CD14-positive monocyte (primary cell): ENCODE data around the gene FHOD3. TPM values are rescaled to one million over a fixed set of nuclear protein-coding genes. Genes with fewer than 3 reads are reported as not detected.

Experiments used
- DNase-seq, 3 donors: peaks; one replicate each; pipeline ENCODE4 v3.0.0-alpha.2; 2011 to 2022
- H2AFZ ChIP-seq: 2 replicates; pipeline ENCODE4 v1.6.0; 2012; ENCODE audit warnings: mild to moderate bottlenecking, low read depth, low read length, inconsistent platforms; ENCODE audit not compliant: insufficient read depth, poor library complexity, severe bottlenecking
- H3K27ac ChIP-seq, 2 donors: 1 replicate in 1 of 2; 2 replicates in 1 of 2; pipeline ENCODE4 v1.5.1; 2012 to 2013; ENCODE audit warnings: low read length in 2 of 2, control low read depth in 1 of 2, inconsistent platforms in 1 of 2, low read depth in 1 of 2, mild to moderate bottlenecking in 1 of 2
- H3K27me3 ChIP-seq, 2 donors: one replicate each; pipeline versions ENCODE4 v1.6.0 to v1.6.1; 2011 to 2013; ENCODE audit warnings: low read length in 2 of 2; ENCODE audit not compliant: control insufficient read depth in 2 of 2, insufficient read depth in 2 of 2
- H3K36me3 ChIP-seq, 2 donors: replicated peaks in 1 of 2; 1 replicate in 1 of 2; 2 replicates in 1 of 2; pipeline versions ENCODE4 v1.5.1 to v1.6.1; 2012 to 2013; ENCODE audit warnings: low read length in 2 of 2, control low read depth in 1 of 2, inconsistent platforms in 1 of 2, mild to moderate bottlenecking in 1 of 2; ENCODE audit not compliant: insufficient read depth in 2 of 2, control insufficient read depth in 1 of 2
- H3K4me1 ChIP-seq, 2 donors: 1 replicate in 1 of 2; 2 replicates in 1 of 2; pipeline versions ENCODE4 v1.5.1 to v1.6.1; 2012 to 2013; ENCODE audit warnings: low read length in 2 of 2, control low read depth in 1 of 2, inconsistent platforms in 1 of 2, mild to moderate bottlenecking in 1 of 2, moderate library complexity in 1 of 2; ENCODE audit not compliant: insufficient read depth in 2 of 2, control insufficient read depth in 1 of 2
- H3K4me2 ChIP-seq: replicated peaks from 2 replicates; pipeline ENCODE3; 2012; ENCODE audit warnings: low read length, moderate library complexity, mild to moderate bottlenecking; ENCODE audit not compliant: poor library complexity, severe bottlenecking; ENCODE audit errors: extremely low read depth
- H3K4me3 ChIP-seq, 3 experiments: fragments of 200-600 bp in 1 of 3; sonication (generic) in 1 of 3; replicated peaks in 1 of 3; 1 replicate in 2 of 3; 2 replicates in 1 of 3; pipeline ENCODE4 v1.5.1; 2011 to 2013; ENCODE audit warnings: low read length in 3 of 3, mild to moderate bottlenecking in 3 of 3, control low read depth in 2 of 3, low read depth in 2 of 3, inconsistent platforms in 1 of 3, moderate library complexity in 1 of 3
- H3K79me2 ChIP-seq: 2 replicates; pipeline ENCODE4 v1.6.0; 2012; ENCODE audit warnings: mild to moderate bottlenecking, control low read depth, inconsistent platforms, low read length, moderate library complexity; ENCODE audit not compliant: insufficient read depth
- H3K9ac ChIP-seq: 2 replicates; pipeline ENCODE4 v1.6.0; 2017; ENCODE audit warnings: low read length, mild to moderate bottlenecking; ENCODE audit not compliant: insufficient read depth, poor library complexity, severe bottlenecking
- H3K9me3 ChIP-seq, 2 donors: replicated peaks in 1 of 2; 1 replicate in 1 of 2; 2 replicates in 1 of 2; pipeline versions ENCODE4 v1.5.1 to v1.6.1; 2012 to 2013; ENCODE audit warnings: low read length in 2 of 2, control low read depth in 1 of 2; ENCODE audit not compliant: control insufficient read depth in 1 of 2, insufficient read depth in 1 of 2
- H4K20me1 ChIP-seq: 2 replicates; pipeline ENCODE4 v1.6.0; 2012; ENCODE audit warnings: mild to moderate bottlenecking, low read length, control low read depth, moderate library complexity; ENCODE audit not compliant: insufficient read depth
- H3K27ac Mint-ChIP-seq, 7 donors: one replicate each; pipeline ENCODE4 v1.8.0; 2020; ENCODE audit warnings: mild to moderate bottlenecking in 7 of 7, mixed read lengths in 7 of 7, moderate library complexity in 6 of 7, inconsistent platforms in 2 of 7
- H3K27me3 Mint-ChIP-seq, 3 donors: one replicate each; pipeline ENCODE4 v1.8.0; 2021 to 2022; ENCODE audit warnings: low read depth in 3 of 3, mild to moderate bottlenecking in 3 of 3, mixed read lengths in 3 of 3, moderate library complexity in 3 of 3, inconsistent platforms in 1 of 3
- H3K36me3 Mint-ChIP-seq, 2 donors: one replicate each; pipeline ENCODE4 v1.8.0; 2020; ENCODE audit warnings: mixed read lengths in 2 of 2, inconsistent platforms in 1 of 2, mild to moderate bottlenecking in 1 of 2
- H3K4me1 Mint-ChIP-seq: one replicate; pipeline ENCODE4 v1.8.0; 2020; ENCODE audit warnings: mild to moderate bottlenecking, mixed read lengths
- H3K4me3 Mint-ChIP-seq, 2 donors: one replicate each; pipeline ENCODE4 v1.8.0; 2020; ENCODE audit warnings: mild to moderate bottlenecking in 2 of 2, mixed read lengths in 2 of 2, moderate library complexity in 1 of 2
- H3K9me3 Mint-ChIP-seq, 7 donors: one replicate each; pipeline ENCODE4 v1.8.0; 2020 to 2022; ENCODE audit warnings: mixed read lengths in 7 of 7, mild to moderate bottlenecking in 6 of 7, moderate library complexity in 6 of 7, inconsistent platforms in 2 of 7
- CTCF ChIP-seq: fragments of 200-600 bp; IDR thresholded peaks from one replicate; pipeline ENCODE4 v1.8.0; 2022; ENCODE audit warnings: antibody characterized with exemption, mild to moderate bottlenecking
- whole genome bisulfite sequencing: methylation state at CpG from one replicate; pipeline ENCODE4 v1.1.5; 2013; ENCODE audit warnings: missing lambda C conversion rate; ENCODE audit not compliant: insufficient coverage; 5-methylcytosine and 5-hydroxymethylcytosine counted together
- intact Hi-C, 2 donors: fragments of 100-400 bp; cut with micrococcal nuclease; formaldehyde crosslinking; loops; one replicate each; pipeline versions ENCODE4 v1.15.0 to v1.15.1; 2023
- polyA plus RNA-seq, 3 donors: library from polyadenylated mRNA; depleted of rRNA in 1 of 3; unstranded in 2 of 3; stranded (reverse) in 1 of 3; fragments of 300-500 nt in 2 of 3; fragments of >200 nt in 1 of 3; fragmentation: Illumina TruSeq in 2 of 3; gene quantifications; 1 replicate in 2 of 3; 2 replicates in 1 of 3; pipeline ENCODE4 v1.2.3, GENCODE V29; 2012 to 2021

Gene FHOD3
- polyA plus RNA-seq, 3 donors: not detected

- Histone ChIP-seq H3K9me3 (peaks cover 0 to 7% of the 10 kb centered on the region in 2 donors), H3K4me1 (no peaks in the 10 kb centered on the region), H4K20me1 (no peaks in the 10 kb centered on the region), H2AFZ (no peak overlapping the region), H3K27ac (no peak overlapping the region), H3K9ac (no peak overlapping the region), H3K4me2 (no peak overlapping the region), H3K27me3 (no peaks in the 10 kb centered on the region), H3K4me3 (no peak overlapping the region), H3K79me2 (no peaks in the 10 kb centered on the region), H3K36me3 (no peaks in the 10 kb centered on the region)
- intact Hi-C loops: no loop called here
- Mint-ChIP-seq H3K36me3 (no peaks in the 10 kb centered on the region), H3K27me3 (peaks cover 6 to 14% (median 13%) of the 10 kb centered on the region in 3 donors), H3K27ac (no peak overlapping the region), H3K4me1 (no peaks in the 10 kb centered on the region), H3K9me3 (peaks cover 10 to 20% (median 16%) of the 10 kb centered on the region in 7 donors), H3K4me3 (no peak overlapping the region)
- TF ChIP-seq CTCF: no peak
- no peak for DNase-seq
- WGBS: no CpG with 5 or more reads among the region's 1 CpG
Measured at GRCh38 chr18:36322408-36322728, 24.9 kb downstream of the FHOD3 start.

DNA sequence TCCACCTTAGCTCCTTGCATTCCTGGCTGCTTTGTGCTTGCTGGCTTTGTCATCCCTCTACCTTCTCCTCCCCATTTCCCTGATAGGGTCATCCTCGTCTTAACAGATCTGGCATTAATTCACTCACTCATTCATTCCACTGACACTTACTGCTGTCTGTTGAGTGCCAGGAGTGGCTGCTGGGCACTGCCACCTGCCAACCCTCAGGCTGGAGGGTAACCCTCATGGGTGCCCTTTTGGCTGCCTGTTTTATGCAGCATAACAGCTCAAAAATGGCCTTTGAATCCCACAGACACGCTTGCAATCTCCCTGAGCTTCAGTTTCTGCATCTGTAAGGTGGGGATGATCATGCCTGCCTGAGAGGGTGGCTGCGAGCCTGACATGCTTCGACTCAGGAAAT lies 25.2 kb downstream of the FHOD3 start:
- Histone ChIP-seq H3K4me2 (no peak overlapping the region), H3K79me2 (no peaks in the 10 kb centered on the region), H2AFZ (no peak overlapping the region), H3K4me1 (no peaks in the 10 kb centered on the region), H3K9me3 (peaks cover 0 to 7% of the 10 kb centered on the region in 2 donors), H3K27me3 (no peaks in the 10 kb centered on the region), H3K9ac (no peak overlapping the region), H3K27ac (no peak overlapping the region), H3K36me3 (no peaks in the 10 kb centered on the region), H3K4me3 (no peak overlapping the region), H4K20me1 (no peaks in the 10 kb centered on the region)
- H3K4me1 Mint-ChIP-seq: no peaks in the 10 kb centered on the region
- no peaks in the 10 kb centered on the region for H3K36me3 Mint-ChIP-seq
- DNase-seq: no peak
- WGBS: 92% methylated on average over 4 of the region's 4 CpGs
- H3K4me3 Mint-ChIP-seq: no peak overlapping the region
- peaks cover 10 to 17% (median 15%) of the 10 kb centered on the region in 7 donors for H3K9me3 Mint-ChIP-seq
- H3K27me3 Mint-ChIP-seq: peaks cover 6 to 14% (median 13%) of the 10 kb centered on the region in 3 donors
- no peak overlapping the region for H3K27ac Mint-ChIP-seq
- TF ChIP-seq CTCF: no peak
- intact Hi-C loops: no loop called here
